ENCODE results near the gene RREB1. TPM values are rescaled to one million over a fixed set of nuclear protein-coding genes. Genes with fewer than 3 reads are reported as not detected.

Gene RREB1
- total RNA-seq, 1 experiment from 2014 or later = 30.7 TPM

- Histone ChIP-seq H3K36me3 (ENCODE audit: control insufficient read depth, insufficient read depth, low read length) (no peaks in the 10 kb centered on the region), H3K27ac (ENCODE audit: low read length) (peak overlapping the region; percentile 94), H3K4me3 (ENCODE audit: low read depth in 2 of 2, low read length in 2 of 2) (peak overlapping the region; percentile 49 to 56), H3K4me1 (ENCODE audit: control insufficient read depth, insufficient read depth, low read length) (peaks cover 78% of the 10 kb centered on the region), H3K27me3 (ENCODE audit: control insufficient read depth, insufficient read depth, low read length) (no peaks in the 10 kb centered on the region), H3K9me3 (ENCODE audit: control insufficient read depth, insufficient read depth, low read depth, low read length) (no peaks in the 10 kb centered on the region)
- in situ Hi-C loops (cut with HindIII; ENCODE audit: low pct_unique_long_range_greater_than_20kb, low sequenced_read_pairs) = no loop called here
- no TSS peak for BruUV-seq (replicated peaks)
- intact Hi-C loops (cut with micrococcal nuclease; ENCODE audit: unreplicated experiment) = no loop called here
- TF ChIP-seq REST (IDR thresholded peaks at IDR 0.05; ENCODE audit: insufficient read depth in 1 of 2, low read depth in 2 of 2, low read length in 1 of 2) = 0 out of 4 replicates have a peak, but pooled peaks have one; percentile 9 to 15
- peak; percentile 80 for TF ChIP-seq POLR2AphosphoS5 (IDR thresholded peaks at IDR 0.05; ENCODE audit: low read depth, low read length)
- no peak for TF ChIP-seq CTCF (IDR thresholded peaks at IDR 0.05)
- TF ChIP-seq TCF7L2 (IDR thresholded peaks at IDR 0.05; ENCODE audit: low read depth, low read length) = no peak
- 0 out of 2 replicates have a peak, but pooled peaks have one; percentile 9 for TF ChIP-seq SIN3A (IDR thresholded peaks at IDR 0.05; ENCODE audit: borderline replicate concordance, insufficient read depth, low read depth, low read length)
- DNase-seq (ENCODE audit: low read depth, low spot score) = no peak
- ChIA-PET CTCF (no interaction called here), POLR2A (interaction anchor here (0.5 kb wide), 1 partner anchor 29 kb away, joined by 7 read pairs; no protein-coding TSS in a partner anchor)
- peak; percentile 93 for ATAC-seq
These were observed 33.0 kb downstream of the RREB1 start for GRCh38 chr6:7140631-7141378.

GRCh38 chr6:7142228-7142801 lies 34.6 kb downstream of the RREB1 start:
- H3K36me3 ChIP-seq (ENCODE audit: control insufficient read depth, insufficient read depth, low read length) = no peaks in the 10 kb centered on the region
- POLR2A ChIA-PET = interaction anchor here (1.0 kb wide), 1 partner anchor 32 kb away, joined by 5 read pairs; no protein-coding TSS in a partner anchor
- no peak overlapping the region for H3K4me3 ChIP-seq (ENCODE audit: low read depth in 2 of 2, low read length in 2 of 2)
- in situ Hi-C loops (cut with HindIII; ENCODE audit: low pct_unique_long_range_greater_than_20kb, low sequenced_read_pairs) = no loop called here
- H3K27me3 ChIP-seq (ENCODE audit: control insufficient read depth, insufficient read depth, low read length) = no peaks in the 10 kb centered on the region
- BruUV-seq (replicated peaks) = no TSS peak
- peak overlapping the region; percentile 92; the same call in 1 of the 2 replicates for H3K27ac ChIP-seq (ENCODE audit: low read length)
- intact Hi-C loops (cut with micrococcal nuclease; ENCODE audit: unreplicated experiment) = no loop called here
- H3K4me1 ChIP-seq (ENCODE audit: control insufficient read depth, insufficient read depth, low read length) = peaks cover 79% of the 10 kb centered on the region
- H3K9me3 ChIP-seq (ENCODE audit: control insufficient read depth, insufficient read depth, low read depth, low read length) = no peaks in the 10 kb centered on the region
- no peak for DNase-seq (ENCODE audit: low read depth, low spot score)
- CTCF ChIA-PET = interaction anchor here (0.7 kb wide), 1 partner anchor 459 kb away, joined by 4 read pairs; no protein-coding TSS in a partner anchor
- ATAC-seq = no peak
- TF ChIP-seq SIN3A (IDR thresholded peaks at IDR 0.05; ENCODE audit: borderline replicate concordance, insufficient read depth, low read depth, low read length) = no peak
- no peak for TF ChIP-seq POLR2AphosphoS5 (IDR thresholded peaks at IDR 0.05; ENCODE audit: low read depth, low read length)
- no peak for TF ChIP-seq CTCF (IDR thresholded peaks at IDR 0.05)
